NCI-H2107 treated with DMSO at 0.1 percent for 48 hours (cell line): ENCODE data around the gene KHNYN.
"Not testable (repeated sequence)": the region's sequence is repeated elsewhere in the genome, so short reads cannot be mapped to it uniquely, and the experiment has no call there.

Experiments
- DNase-seq: peaks from one replicate; lab custom pipeline; 2025; ENCODE audit not compliant: unreplicated experiment; lab: John Stamatoyannopoulos, UW

Gene KHNYN

GRCh38 chr14:24437020-24437735, 7.4 kb downstream of the KHNYN start:
- no peak for DNase-seq

- no peak for DNase-seq
Observed at GRCh38 chr14:24437736-24438067, 7.9 kb downstream of the KHNYN start.

- no peak for DNase-seq
Observed at GRCh38 chr14:24438223-24439097, 8.7 kb downstream of the KHNYN start.

- no peak for DNase-seq
Observed at GRCh38 chr14:24439257-24439656, 9.5 kb downstream of the KHNYN start.

- DNase-seq = no peak
Observed at GRCh38 chr14:24439830-24440605, 10.3 kb downstream of the KHNYN start.

GRCh38 chr14:24440606-24441399, 11.0 kb downstream of the KHNYN start:
- no peak for DNase-seq

GRCh38 chr14:24441485-24441884, 11.7 kb downstream of the KHNYN start:
- no peak for DNase-seq

GRCh38 chr14:24441904-24442239, 12.1 kb downstream of the KHNYN start:
- DNase-seq = peak; percentile 73

GRCh38 chr14:24442240-24443052, 12.7 kb downstream of the KHNYN start, which contains the start of gene SDR39U1:
Gene SDR39U1, minus strand, starts transcription at chr14:24442776. Its CDS starts 7 bp downstream, at chr14:24442769.
- DNase-seq = peak; percentile 100

GRCh38 chr14:24443053-24443665, 13.4 kb downstream of the KHNYN start:
- DNase-seq = no peak

- not testable (repeated sequence) for DNase-seq
Observed at GRCh38 chr14:24450828-24451227, 21.1 kb downstream of the KHNYN start.

- DNase-seq = no peak
Observed at GRCh38 chr14:24456980-24457379, 27.2 kb downstream of the KHNYN start.

GRCh38 chr14:24458736-24459135, 29.0 kb downstream of the KHNYN start:
- DNase-seq = no peak

- DNase-seq = no peak
Observed at GRCh38 chr14:24459331-24459730, 29.6 kb downstream of the KHNYN start.

- DNase-seq = no peak
Observed at GRCh38 chr14:24461336-24461735, 31.6 kb downstream of the KHNYN start.

- no peak for DNase-seq
Observed at GRCh38 chr14:24463017-24463883, 33.5 kb downstream of the KHNYN start.

GRCh38 chr14:24463884-24464785, 34.4 kb downstream of the KHNYN start:
- DNase-seq = peak; percentile 98

GRCh38 chr14:24465368-24465767, 35.6 kb downstream of the KHNYN start:
- DNase-seq = no peak
